Inflammatory macrophage (primary cell): ENCODE results near the gene PDE9A.

Experiments used
- DNase-seq, 2 donors: peaks; one replicate each; pipeline ENCODE4 v3.0.0-alpha.2; 2020 to 2022

PDE9A gene

DNA sequence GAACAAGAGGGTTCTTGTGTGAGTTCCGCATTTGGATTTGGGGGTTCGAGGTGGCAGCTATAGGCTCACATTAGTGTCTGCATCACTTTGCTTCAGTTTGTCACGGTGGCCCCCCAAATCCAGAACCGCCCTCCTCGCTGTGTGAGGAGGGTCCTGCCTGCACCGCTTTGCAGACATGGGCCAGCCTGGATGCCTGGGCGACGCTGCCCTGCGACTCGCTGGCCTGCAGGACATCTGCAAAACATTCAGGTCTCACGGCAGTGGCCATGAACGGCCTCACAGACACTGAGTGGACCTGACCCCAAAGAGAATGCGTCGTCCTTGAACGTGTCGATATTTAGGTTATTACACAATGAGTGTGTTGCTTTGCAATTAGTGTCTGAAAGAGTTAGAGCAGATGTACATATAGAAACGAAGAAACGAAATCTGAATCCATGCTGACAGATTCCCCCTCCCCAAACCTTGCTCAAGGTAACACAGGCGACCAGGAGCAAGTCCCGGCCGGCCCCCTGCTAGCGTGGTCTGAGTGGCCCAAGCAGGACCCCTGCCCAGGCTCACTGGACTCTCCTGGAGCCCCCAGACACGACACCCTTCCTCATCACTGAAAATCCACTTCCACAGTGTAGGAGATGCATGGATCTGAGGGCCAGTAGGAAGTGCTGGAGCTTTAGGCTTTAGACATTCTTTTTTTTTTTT, 20.4 kb downstream of the PDE9A start:
- no peak for DNase-seq

DNA sequence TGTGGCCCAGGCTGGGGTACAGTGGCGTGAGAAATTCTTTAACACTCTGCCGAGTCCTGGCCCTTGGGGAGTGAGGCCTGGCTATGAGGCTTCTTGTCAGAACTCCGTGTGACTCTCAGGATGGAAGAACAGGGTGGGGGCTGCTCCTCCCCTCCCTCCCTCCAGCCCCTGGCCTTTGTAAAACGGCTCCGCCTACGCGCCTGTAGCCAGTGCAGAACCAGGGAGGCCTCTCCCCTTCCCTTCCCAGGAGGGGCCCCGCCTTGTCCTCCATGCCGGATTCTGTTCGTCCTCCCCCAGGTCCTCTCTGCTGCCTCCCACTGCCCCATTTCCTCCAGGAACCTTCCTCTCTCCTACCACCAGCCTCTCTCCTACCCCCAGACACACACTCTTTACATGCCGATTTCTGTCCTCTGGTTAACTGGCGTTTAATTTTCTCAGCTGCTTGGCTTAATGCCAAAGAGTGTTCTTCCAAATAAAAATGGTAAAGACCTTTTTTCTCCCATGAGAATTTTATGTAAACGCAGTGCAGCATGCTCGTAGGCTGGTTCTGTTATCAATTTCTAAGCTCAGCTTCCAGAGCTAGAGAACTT, 21.0 kb downstream of the PDE9A start:
- no peak for DNase-seq

DNA sequence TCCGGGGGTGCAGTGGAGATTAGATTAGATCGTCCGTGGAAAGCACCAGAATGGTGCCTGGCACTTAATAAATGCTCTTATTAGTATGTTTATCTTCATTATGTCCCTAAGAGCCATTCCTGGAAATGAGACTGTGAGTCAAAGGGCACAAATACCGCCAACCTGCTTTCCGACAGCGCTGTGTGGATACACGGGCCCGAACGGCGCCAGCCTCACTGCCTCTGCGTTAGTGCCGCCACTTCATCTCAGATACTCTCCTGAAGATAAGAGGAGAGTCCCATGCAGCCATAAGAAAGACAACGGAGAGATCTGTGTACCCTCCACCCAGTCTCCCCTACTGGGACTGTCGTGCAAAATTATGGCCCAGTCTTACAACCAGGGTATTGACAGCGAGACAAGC, 22.0 kb downstream of the PDE9A start:
- no peak for DNase-seq

DNA sequence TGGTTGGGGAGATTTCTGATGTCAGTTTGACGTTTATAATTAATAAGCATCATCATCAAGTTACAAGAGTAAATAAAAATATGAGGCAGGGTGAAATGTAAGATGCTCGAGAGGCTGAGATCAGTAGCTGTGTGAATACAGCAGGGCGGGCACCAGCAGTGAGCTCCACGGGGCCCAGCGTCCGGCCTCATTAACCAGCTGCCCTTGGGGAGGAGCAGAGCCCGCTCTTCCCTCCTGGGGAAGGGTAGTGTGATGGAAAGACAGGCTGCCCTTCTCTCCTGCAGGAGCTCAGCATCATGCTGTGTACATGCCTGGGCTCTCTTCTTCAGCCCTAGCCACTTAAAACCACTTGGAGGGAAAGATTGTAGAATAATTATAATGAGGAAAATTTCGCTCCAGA, 23.4 kb downstream of the PDE9A start:
- DNase-seq, result no peak

DNA sequence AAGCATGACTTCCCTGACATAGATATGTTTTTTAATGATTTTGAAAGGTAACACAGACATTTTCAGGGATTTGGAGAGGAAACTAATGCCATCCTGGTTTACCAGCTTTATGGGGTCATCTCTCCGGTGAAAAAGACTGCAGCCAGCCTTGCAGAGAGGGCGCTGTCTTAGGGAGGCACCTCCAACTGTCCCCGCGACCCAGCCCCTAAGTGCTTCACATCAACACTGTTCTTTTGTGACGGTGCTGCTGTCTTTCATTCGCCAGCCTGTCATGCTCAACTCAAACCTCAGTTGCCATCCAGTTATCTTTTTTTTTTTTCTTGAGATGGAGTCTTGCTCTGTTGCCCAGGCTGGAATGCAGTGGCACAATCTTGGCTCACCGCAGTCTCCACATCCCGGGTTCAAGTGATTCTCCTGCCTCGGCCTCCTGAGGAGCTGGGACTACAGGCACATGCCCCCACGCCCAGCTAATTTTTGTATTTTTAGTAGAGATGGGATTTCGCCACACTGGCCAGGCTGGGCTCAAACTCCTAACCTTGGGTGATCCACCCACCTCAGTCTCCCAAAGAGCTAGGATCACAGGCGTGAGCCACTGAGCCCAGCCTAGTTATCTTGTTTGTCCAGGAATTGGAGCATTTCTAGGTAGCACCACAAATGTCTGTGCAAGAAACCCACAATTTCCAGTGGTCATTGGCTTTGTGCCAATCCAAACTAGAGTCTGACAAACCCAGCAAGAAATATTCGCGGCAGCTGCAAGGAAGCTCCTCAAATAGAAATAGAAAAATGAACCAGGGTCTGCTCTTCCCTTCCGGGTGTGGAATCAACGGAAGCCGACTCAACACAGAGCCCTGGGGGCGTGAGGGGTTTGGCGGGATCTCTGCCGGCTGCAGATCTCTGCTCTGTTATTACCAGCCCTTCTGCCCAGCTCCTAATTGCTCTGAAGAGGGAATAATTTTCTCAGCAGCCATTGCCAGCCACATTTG, 24.2 kb downstream of the PDE9A start:
- DNase-seq, result no peak

DNA sequence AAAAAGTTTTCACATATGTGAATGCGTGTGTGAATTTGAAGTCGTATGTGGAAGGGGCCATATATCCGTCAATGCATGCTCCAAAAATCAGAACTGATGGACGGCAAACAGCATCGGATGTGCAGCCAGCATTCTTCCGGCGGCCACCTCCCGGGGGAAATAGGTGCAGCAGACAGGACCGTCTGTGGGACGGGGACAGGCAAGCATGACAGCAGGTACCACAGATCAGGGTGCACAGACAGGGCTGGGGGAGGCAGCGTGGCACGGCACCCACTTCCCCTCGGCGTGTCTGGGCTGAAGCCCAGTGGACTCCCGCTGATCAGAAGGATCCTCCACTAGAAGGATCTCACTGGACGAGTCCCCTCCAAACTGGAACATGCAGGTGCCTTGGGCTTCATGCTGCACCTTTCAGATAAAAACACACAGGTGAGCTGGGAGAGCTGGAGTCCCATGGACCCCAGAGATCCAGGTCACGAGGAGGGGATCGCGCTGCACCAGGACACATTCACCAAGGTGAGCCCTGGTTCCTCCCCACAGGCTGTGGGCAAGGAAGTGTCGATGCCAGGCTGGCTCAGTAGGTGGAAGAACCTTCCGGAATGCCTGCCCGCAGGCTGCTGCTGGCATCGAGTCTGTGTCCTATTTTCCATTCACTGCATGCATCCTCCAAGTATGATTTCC, 25.3 kb downstream of the PDE9A start:
- DNase-seq, result no peak

DNA sequence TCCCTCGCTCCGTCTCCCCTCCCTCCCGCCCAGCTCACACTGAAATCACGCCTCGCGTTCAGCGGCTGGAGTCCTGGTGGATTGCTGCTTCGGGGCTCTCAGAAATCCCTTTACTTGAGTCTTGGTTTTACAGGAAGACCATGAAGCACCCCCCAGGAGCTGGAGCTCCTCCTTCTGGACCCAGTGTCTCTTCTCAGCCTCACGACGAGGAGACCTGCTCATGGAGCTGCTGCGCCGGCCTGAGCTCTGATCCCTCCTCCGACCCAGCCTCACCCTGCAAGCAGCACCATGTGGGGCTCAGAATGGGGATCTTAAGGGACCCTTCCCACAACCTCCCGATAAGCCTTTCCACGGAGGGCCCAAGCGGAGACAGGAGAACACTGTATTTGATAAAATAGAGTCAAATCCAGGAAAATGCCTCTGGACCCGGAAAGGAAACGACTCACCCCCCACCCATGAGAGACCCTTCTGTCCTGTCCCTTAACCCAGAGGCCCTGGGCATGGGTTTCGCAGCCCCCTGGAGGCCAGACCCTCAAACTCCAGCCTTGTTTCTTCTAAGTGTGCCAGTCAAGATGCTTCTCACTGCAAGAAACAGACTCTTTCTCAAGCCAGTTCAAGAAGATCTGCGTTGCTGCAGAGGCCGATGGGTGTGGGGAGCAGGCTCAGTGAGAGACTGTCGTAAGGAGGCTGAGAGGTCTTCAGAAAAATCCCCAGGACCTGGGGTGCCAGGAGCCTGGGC, 26.1 kb downstream of the PDE9A start:
- DNase-seq, result no peak

DNA sequence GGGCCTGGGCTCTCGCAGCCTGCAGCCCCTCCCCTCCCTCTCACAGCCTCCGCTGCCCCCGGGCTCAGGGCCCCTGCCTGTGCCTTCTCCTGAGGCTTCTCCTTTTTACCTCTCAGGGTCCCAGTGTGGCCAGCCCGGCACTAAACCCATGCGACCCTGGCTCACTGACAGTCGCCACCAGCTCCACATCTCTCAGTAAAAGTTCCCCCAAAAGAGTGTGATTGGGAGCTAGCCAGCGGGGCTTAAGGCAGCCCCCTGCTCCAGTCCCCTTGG, 26.6 kb downstream of the PDE9A start:
- DNase-seq, result no peak

DNA sequence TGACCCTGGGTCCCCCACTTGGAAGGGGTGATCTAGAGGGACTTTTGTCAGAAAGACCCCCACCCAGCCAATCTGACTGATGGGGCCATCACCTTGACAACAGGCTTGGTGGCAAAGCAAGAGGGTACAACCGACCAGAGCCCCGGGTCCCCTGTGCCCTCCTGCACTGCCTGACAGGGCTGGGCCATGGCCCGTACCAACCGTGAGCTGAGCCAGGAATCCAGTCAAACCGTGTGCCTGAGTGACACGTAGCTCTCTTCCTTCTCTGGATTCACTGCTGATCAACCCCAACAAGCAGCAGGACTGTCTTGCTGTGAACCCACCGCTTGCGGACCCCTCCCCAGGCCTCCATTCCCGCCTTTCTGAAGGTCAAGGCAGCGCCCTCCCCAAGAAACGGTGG, 27.0 kb downstream of the PDE9A start:
- no peak for DNase-seq

DNA sequence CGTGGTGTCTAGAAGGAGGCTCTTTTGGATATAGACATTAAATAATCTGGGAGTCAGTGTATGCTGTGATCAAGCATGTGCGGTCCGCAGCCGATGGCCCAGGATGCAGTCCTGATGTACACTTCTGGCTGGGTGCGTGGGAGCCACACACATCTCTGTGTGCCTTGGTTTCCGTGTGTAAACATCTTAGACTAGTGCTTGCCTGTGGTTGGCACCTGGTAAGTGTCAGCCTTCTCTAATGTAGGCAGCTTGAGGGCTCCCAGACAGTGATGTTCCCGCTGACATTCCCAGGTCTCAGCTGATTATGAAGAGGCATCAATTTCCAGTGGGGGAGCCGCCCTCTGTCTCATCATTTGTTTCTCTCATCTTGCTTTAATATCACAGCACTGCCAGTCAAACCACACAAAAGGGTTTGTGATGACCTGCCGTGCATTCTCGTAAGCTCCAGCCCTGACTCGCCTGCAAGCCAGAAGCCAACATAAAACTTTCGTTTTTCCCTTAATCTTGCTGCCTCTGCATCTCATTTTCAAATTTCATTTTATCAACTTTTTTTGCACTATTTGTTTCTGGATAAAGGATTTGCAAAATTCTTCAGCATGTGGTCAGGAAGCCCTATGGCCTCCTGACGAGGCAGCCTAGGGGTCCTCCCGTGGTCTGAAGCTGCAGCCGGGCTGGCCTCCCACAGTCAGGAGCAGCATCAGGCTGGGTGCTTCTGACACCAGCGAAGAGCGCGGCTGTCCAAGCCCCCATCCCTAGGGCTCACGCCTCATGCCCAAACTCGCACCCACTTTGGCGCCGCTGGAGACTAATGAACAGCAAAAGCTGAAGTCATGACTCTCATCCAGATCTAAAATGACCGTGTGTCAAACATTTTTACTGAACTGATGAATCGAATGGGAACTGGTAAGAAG, 28.1 kb downstream of the PDE9A start:
- no peak for DNase-seq

DNA sequence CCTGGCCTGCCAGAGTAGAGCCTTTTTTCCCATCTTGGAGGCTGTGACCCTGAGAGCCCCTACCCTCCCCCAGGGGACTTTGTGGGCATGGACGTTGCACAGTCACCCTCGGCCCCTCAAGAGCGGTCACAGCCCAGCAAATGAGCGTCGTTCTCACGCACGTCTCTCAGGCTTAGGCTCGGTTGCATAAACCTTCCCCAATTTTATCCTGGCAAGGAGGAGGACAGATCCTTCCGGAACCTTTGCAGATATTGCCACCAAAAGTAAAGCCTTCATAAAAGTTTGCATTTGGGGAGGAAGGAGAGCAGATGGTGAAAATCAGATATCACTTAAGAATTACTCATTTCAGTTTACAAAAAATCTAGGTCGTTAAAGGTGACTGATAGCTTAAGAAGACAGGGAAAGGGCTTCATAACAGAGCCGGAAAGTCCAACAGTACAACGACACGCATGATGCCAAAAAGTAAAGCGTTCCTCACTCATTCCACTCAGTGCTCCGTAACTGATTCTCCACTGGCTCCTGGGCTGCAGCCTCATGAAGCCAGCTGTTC, 29.3 kb downstream of the PDE9A start:
- no peak for DNase-seq

DNA sequence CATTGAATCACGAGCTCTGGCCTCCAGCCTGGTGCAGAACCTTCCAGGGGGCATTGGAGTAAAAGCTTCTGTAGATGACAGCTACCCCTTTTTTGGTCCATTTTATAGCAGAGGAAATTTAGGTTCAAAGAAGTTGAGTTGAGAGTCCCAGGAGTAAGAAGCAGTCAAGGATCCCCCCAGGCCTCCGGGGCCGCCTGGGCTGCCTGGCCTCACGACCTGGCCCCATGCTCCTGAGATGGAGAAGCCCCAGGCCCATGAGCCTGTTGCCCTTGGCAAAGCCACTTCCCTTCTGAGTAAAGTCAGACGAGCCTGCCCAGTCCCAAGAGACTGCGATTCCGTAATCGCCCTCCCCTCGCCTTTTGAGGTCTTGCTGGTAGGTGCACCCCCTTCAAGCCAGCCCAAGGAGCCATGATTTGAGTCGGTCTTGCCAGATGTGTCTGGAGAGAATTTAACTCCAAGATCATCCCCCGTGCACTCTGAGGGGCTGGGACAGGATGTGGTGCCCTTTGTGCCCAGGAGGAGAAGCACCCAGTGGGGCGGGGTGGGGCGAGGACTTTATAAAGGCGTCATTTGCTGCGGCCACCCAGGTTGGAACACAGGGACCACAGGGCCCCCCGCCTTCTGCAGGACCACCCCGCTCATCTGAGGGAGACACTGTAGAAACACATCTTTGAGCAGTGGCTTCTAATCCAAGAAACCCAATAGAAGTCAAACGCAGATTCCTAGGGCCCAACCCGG, 30.1 kb downstream of the PDE9A start:
- no peak for DNase-seq

DNA sequence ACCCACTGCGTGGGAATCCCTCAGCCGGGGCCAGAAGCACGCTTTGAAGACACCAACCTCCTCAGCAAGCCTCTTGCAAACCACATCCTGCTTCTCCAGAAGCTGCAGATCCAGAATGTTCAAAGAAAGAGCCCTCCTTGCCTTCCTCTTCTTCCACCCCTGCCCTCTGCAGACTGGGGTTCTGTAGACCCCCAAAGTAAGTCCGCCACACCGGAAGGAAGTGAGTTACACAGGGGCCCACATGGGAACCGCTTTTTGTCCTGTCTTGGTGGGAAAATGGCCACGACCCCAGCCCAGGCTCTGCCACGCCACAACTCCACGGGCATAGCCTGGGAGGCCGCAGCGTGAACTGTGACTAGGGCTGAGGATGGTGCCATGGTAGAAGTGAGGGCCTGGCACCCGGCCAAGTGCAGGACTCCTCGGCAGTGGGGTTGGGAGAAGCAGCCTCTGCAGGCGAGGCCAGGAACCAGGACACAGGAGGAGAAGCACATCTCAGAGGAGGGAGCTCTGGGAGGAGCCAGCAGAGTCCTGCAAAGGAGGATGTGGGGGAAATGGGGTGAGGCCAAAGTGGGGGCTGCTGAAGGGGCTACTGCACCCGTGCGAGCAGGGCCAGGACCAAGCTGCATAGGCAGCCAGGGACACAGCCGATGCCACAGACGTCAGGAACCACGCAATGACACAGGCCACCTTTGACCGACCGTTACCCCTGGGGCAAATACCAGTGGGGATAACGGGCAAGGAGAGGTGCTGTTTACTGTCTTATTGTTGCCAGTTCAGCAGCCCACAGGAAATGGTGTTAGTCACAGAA, 30.9 kb downstream of the PDE9A start:
- DNase-seq, result peak in 1 of 2 donors; percentile 3

DNA sequence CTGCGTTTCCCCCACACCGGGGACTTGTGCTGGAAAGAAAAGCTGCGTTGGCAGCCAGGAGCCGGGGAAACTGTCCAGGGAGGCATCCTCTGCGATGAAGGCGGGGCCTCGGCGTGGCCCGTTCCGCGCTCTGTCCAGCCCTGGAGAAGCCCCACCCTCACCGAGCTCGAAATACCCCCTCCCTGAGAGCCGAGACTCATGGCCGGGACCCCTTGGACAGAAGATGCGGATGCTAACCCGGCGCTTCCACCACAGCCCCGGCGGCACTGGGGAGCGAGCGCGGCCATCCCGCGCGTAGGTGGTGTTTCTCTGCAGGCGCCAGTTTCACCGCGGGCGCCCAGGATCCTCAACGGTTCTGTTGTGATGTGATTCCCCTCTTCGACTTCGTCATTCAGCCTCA, 31.6 kb downstream of the PDE9A start:
- no peak for DNase-seq

DNA sequence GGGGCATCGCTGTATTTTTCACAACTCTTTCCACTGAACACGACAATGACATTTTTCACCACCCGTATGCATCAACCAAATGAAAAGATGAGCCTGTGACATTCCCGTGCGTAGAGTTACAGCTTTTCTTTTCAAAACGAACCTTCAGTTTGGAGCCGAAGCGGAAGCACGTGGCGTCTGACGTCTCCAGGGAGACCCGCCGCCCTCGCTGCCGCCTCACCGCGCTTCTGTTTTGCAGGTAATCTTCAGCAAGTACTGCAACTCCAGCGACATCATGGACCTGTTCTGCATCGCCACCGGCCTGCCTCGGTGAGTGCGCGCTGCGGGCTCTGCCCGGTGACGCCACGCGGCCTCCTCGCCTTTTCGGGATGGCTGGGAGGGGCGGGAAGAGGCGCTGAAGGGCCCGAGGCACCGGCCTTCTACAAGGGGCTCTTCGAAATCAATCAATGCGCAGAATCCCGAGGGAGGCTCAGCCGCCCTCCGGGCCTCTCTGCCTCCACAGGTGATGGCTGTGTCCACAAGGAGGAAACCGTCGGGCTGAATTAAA, 32.6 kb downstream of the PDE9A start:
- no peak for DNase-seq

DNA sequence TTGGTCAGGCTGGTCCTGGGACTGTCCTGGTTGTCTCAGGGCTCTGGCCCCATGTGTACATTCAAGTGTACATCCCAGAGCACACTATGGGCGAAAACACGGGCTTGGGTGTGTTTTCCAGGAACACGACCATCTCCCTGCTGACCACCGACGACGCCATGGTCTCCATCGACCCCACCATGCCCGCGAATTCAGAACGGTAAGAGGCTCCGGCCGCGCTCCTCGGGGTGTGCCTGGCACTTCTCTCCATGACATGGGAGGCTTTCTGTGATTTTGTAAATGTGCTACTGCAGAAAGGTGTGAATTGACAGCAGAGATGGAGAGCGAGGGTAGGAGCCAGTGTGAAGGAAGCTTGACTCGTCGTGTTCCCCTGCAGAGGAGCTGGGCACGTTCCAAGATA, 34.4 kb downstream of the PDE9A start:
- no peak for DNase-seq

DNA sequence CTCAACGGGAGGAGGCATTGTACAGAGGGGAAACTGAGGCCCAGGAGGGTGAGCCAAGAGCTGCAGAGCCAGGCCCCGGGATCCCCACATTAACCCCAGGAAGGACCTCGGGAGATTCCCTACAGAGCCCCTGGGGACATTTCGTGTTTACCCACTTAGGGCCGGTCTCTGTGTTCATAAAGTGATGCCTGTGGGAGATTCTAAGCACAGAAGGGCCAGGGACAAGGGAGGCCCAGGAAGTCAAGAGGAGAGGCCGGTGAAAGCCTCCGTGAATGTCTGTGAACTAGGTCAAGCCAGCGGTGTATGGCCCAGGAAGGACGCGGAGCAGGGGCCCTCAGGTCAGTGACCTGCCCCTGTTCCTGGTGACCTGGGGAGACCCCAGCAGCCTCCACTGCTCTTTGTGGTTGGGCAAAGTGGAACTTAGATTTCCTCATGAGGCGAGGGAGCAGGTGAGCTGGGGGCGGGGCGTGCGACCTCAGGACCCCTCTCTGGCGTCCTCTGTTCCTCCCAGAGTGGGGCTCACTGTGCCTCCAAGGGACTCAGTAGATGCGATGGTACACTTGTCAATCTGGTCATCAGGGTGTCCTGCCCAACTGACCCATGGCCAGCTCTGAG, 34.9 kb downstream of the PDE9A start:
- DNase-seq, result no peak

DNA sequence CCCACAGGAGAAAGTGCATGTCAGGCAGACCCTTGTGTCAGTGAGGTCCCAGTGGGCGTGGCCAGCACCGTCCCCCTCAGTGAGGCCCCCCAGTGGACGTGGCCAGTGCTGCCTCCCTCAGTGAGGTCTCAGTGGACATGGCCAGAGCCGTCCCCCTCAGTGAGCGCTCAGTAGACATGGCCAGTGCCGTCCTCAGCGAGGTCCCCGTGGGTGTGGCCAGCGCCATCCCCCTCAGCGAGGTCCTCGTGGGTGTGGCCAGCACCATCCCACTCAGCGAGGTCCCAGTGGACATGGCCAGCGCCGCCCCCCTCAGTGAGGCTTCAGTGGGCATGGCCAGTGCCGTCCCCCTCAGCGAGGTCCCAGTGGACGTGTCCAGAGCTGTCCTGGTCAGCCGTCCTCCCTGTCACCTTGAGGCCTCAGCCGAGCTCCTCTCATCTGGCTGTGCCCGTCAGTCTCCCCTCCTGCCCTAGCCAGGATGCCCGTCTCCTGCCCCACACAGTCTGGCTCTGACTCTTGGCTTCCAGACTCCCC, 35.5 kb downstream of the PDE9A start:
- no peak for DNase-seq
